Stimulated activated CD4-positive, alpha-beta T cell treated with anti-CD3 and anti-CD28 coated beads, TNF-alpha, amount 100 ng/mL, for 24 hours (primary cell): ENCODE measurements around the gene ANHX.
A peak's percentile ranks its signal among the peaks of the same experiment; 100 is the strongest.

Source experiments
- DNase-seq, 3 experiments: peaks; one replicate each; pipeline ENCODE4 v3.0.0-alpha.2; 2020; ENCODE audit warnings: low read depth in 3 of 3

Gene ANHX

GRCh38 chr12:133203344-133204263 is 32.1 kb downstream of the ANHX start:
- DNase-seq = no peak

GRCh38 chr12:133202493-133203343 is 33.0 kb downstream of the ANHX start:
- DNase-seq = no peak

- DNase-seq = no peak
Observed at GRCh38 chr12:133201888-133202287, 33.8 kb downstream of the ANHX start.

- no peak for DNase-seq
Observed at GRCh38 chr12:133192847-133193246, 42.8 kb downstream of the ANHX start.

GRCh38 chr12:133190176-133190575 is 45.5 kb downstream of the ANHX start:
- DNase-seq = no peak

GRCh38 chr12:133181238-133181959 is 54.3 kb downstream of the ANHX start, which contains the start of gene ZNF268:
TSS of gene ZNF268 (plus strand) at chr12:133181495. CDS start at chr12:133181998, 503 bp downstream.
- DNase-seq = peak; percentile 80 to 90 (median 86)

GRCh38 chr12:133180669-133181068 is 55.0 kb downstream of the ANHX start:
- no peak for DNase-seq

- no peak for DNase-seq
Observed at GRCh38 chr12:133174901-133175300, 60.8 kb downstream of the ANHX start.

GRCh38 chr12:133172491-133172890 is 63.2 kb downstream of the ANHX start:
- DNase-seq = no peak
